HK-2 (cell line): ENCODE data around the gene NPY4R2.
"Not testable (repeated sequence)": the region's sequence is repeated elsewhere in the genome, so short reads cannot be mapped to it uniquely, and the experiment has no call there.

Experiments used
- DNase-seq: peaks from one replicate; pipeline ENCODE4 v3.0.0-alpha.2; 2018; ENCODE audit not compliant: unreplicated experiment

The NPY4R2 gene

GRCh38 chr10:47918475-47918874 lies at the start of gene NPY4R2:
Gene NPY4R2, plus strand, starts transcription at chr10:47918662. Its CDS starts 3,326 bp downstream, at chr10:47921988.
- not testable (repeated sequence) for DNase-seq

- not testable (repeated sequence) for DNase-seq
Observed at GRCh38 chr10:47870887-47871286, 47.6 kb upstream of the NPY4R2 start.

- DNase-seq: not testable (repeated sequence)
Observed at GRCh38 chr10:47871485-47872180, 46.8 kb upstream of the NPY4R2 start.

- DNase-seq: not testable (repeated sequence)
Observed at GRCh38 chr10:47872236-47872635, 46.2 kb upstream of the NPY4R2 start.

- DNase-seq: not testable (repeated sequence)
Observed at GRCh38 chr10:47884239-47884638, 34.2 kb upstream of the NPY4R2 start.

GRCh38 chr10:47884934-47885333 lies 33.5 kb upstream of the NPY4R2 start:
- not testable (repeated sequence) for DNase-seq

GRCh38 chr10:47886356-47886755 lies 32.1 kb upstream of the NPY4R2 start:
- not testable (repeated sequence) for DNase-seq

GRCh38 chr10:47886827-47887226 lies 31.6 kb upstream of the NPY4R2 start:
- not testable (repeated sequence) for DNase-seq

- DNase-seq: not testable (repeated sequence)
Observed at GRCh38 chr10:47890737-47891136, 27.7 kb upstream of the NPY4R2 start.

GRCh38 chr10:47892494-47893261 lies 25.8 kb upstream of the NPY4R2 start:
- not testable (repeated sequence) for DNase-seq

- not testable (repeated sequence) for DNase-seq
Observed at GRCh38 chr10:47894571-47894970, 23.9 kb upstream of the NPY4R2 start.

GRCh38 chr10:47897813-47898212 lies 20.6 kb upstream of the NPY4R2 start:
- DNase-seq: not testable (repeated sequence)

GRCh38 chr10:47909333-47909732 lies 9.1 kb upstream of the NPY4R2 start:
- not testable (repeated sequence) for DNase-seq

GRCh38 chr10:47910486-47910885 lies 8.0 kb upstream of the NPY4R2 start:
- not testable (repeated sequence) for DNase-seq

GRCh38 chr10:47914052-47914451 lies 4.4 kb upstream of the NPY4R2 start:
- DNase-seq: not testable (repeated sequence)

- DNase-seq: not testable (repeated sequence)
Observed at GRCh38 chr10:47915849-47916548, 2.5 kb upstream of the NPY4R2 start.

GRCh38 chr10:47920610-47921009 lies 2.1 kb downstream of the NPY4R2 start:
- DNase-seq: not testable (repeated sequence)

GRCh38 chr10:47922503-47922902 lies 4.0 kb downstream of the NPY4R2 start:
- DNase-seq: not testable (repeated sequence)

- DNase-seq: not testable (repeated sequence)
Observed at GRCh38 chr10:47924628-47925027, 6.2 kb downstream of the NPY4R2 start.

- DNase-seq: not testable (repeated sequence)
Observed at GRCh38 chr10:47927147-47927916, 8.9 kb downstream of the NPY4R2 start.

GRCh38 chr10:47928225-47928624 lies 9.8 kb downstream of the NPY4R2 start:
- not testable (repeated sequence) for DNase-seq
